ENCODE data around the gene TBRG1. TPM values are rescaled to one million over a fixed set of nuclear protein-coding genes. Genes with fewer than 3 reads are reported as not detected.
"Not testable (repeated sequence)": the region's sequence is repeated elsewhere in the genome, so short reads cannot be mapped to it uniquely, and the experiment has no call there.

TBRG1 gene, protein sequence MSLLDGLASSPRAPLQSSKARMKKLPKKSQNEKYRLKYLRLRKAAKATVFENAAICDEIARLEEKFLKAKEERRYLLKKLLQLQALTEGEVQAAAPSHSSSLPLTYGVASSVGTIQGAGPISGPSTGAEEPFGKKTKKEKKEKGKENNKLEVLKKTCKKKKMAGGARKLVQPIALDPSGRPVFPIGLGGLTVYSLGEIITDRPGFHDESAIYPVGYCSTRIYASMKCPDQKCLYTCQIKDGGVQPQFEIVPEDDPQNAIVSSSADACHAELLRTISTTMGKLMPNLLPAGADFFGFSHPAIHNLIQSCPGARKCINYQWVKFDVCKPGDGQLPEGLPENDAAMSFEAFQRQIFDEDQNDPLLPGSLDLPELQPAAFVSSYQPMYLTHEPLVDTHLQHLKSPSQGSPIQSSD
- 10 to 100 TPM; 18.1 to 33.1 (median 22.7) TPM for polyA plus RNA-seq (ENCODE audit: insufficient read length in 10 of 10)
- long read RNA-seq, donor 1, full-length matches to known transcripts: 6 of 6 reads
- long read RNA-seq, donor 1, partial matches to known transcripts: 0 of 6 reads
- long read RNA-seq, donor 1, other reads (novel, unspliced or antisense): 0 of 6 reads
- long read RNA-seq, donor 2, full-length matches to known transcripts: 6 of 6 reads
- long read RNA-seq, donor 2, partial matches to known transcripts: 0 of 6 reads
- long read RNA-seq, donor 2, other reads (novel, unspliced or antisense): 0 of 6 reads
- long read RNA-seq, donor 3: 0 reads
- long read RNA-seq, donor 4, full-length matches to known transcripts: 2 of 2 reads
- long read RNA-seq, donor 4, partial matches to known transcripts: 0 of 2 reads
- long read RNA-seq, donor 4, other reads (novel, unspliced or antisense): 0 of 2 reads
- long read RNA-seq, donor 5, full-length matches to known transcripts: 4 of 4 reads
- long read RNA-seq, donor 5, partial matches to known transcripts: 0 of 4 reads
- long read RNA-seq, donor 5, other reads (novel, unspliced or antisense): 0 of 4 reads
- long read RNA-seq, donor 6, full-length matches to known transcripts: 5 of 5 reads
- long read RNA-seq, donor 6, partial matches to known transcripts: 0 of 5 reads
- long read RNA-seq, donor 6, other reads (novel, unspliced or antisense): 0 of 5 reads
- long read RNA-seq, donor 7, full-length matches to known transcripts: 3 of 3 reads
- long read RNA-seq, donor 7, partial matches to known transcripts: 0 of 3 reads
- long read RNA-seq, donor 7, other reads (novel, unspliced or antisense): 0 of 3 reads
- long read RNA-seq, donor 8, full-length matches to known transcripts: 2 of 2 reads
- long read RNA-seq, donor 8, partial matches to known transcripts: 0 of 2 reads
- long read RNA-seq, donor 8, other reads (novel, unspliced or antisense): 0 of 2 reads
- long read RNA-seq, donor 9, full-length matches to known transcripts: 2 of 2 reads
- long read RNA-seq, donor 9, partial matches to known transcripts: 0 of 2 reads
- long read RNA-seq, donor 9, other reads (novel, unspliced or antisense): 0 of 2 reads

DNA sequence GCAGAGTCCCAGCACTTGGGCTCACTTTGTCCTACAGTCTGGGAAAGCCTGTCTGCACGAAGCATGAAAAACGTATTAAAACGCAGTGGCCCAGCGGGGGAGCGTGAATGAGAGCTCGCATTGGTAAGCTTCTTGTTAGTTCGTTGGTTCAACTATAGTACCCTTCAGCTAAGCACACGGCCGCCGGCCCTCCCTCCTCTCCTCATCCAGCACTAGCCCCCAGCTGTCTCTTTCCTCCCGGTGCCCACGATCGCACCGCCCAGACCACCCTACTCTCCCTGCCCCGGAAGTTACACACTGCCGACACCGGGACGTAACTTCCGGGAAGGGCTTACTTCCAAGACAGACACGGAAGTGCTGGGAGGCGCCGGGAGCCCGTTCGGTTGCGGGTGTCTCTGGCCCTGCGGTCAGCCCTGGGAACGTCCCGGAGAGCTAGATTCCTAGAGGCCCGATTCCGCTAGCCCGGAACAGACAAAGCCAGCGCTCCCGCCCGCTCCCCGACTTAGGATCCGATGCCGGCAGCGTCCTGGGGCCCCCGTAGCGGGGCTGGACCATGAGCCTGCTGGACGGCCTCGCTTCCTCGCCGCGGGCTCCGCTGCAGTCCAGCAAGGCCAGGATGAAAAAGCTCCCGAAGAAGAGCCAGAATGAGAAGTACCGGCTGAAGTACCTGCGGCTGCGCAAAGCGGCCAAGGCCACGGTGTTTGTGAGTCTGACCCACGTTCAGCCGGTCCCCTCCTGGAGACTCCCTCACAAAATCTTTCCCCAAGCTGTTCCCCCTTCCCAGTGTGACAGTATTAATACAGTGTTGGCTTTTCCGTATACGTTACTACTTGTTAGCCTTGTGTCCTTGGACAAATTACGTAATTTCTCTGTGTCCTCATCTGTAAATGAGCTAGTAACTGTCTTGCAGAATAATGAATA, at the start of gene TBRG1:
TBRG1 (plus strand) TSS at position 334 of the 921 bp plus-strand sequence; CDS start at position 554, 220 bp downstream.
- peak; percentile 95 to 98 (median 96) for DNase-seq

DNA sequence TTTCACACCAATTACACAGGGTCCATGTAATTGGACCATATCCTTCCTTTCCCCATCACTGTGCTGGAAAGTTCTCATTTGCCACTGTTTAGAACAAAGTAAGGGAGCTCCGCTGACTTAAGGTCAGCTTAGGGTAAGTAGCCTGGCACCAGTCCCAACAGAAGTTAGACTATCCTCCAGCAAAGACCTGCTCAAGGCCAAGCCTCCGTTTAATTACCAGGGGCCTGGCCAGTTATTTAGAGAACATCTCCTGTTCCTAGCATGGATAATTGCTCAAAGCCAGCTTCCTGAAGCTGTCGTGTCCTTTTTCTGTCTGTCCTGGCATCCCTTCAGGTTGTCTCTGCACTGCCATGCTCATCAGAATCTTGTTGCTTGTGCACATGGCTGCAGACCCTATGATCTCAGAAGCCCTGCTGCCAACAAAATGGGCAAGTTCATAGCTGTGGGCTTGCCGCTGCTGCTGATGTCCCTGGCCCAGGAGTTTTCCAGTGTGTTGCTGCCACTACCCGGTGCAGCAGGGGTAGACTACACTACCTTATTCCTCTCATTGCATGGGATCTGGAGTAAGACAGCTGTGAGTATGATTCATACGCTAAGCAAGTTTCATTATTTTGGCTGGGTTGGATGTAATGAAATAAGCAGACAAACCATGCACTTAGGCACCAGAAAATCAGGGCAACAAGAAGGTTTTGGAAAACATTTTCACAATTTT, 44.8 kb upstream of the TBRG1 start:
- DNase-seq: peak in 2 of 3 donors; percentile 23 to 43

DNA sequence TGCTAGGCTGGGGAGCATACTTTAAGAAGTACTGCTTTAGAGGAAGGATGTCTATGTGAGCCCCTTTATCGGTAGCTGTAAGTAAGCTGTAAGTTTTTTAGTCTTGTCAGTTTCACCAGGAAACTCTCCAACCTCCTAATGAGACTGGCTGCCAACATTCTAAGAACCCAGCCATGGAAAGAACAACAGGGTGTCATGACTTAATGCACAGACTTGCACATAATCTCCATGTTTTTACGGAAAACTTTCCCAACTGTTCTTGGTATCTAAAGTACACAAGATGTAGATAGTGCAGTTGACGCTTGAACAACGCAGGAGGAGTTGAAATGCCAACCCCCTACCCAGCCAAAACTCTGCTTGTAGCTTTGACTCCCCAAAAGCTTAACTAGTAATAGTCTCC, 43.9 kb upstream of the TBRG1 start:
- DNase-seq: no peak

DNA sequence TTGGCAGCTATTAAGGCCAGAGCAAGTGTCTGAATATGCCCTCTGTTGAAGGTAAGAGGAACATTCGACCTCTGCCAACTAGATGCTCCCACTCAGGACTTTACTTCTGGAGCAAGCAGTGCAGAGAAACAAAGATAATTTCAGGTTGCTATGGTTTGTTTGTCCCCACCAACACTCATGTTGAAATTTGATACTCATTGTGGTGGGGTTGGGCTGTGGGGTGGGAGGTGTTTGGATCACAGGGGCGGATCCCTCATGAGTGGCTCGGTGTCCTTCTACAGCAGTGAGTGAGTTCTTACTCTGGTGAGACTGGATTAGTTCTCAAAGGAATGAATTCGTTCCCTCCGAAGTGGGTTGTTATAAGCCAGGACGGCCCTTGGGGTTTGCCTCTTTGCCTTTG, 40.8 kb upstream of the TBRG1 start:
- no peak for DNase-seq

DNA sequence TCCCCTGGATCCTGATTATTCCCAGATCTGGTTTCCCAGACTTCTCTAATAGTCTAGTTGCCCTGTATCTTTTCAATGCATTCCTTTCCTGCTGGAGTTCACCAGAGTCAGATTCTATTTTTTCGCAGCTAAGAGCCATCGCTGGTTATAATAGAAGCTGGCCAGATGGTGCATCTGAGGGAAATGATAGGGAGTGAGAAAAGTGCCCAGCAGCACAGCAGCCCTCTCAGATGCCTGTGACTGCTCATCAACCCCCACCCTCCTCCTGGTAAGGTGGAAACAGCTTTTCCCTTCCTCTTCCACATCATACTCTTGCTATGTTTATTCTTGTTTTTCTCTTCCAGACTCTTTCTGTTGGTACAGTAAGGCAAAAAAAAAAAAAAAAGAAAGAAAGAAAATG, 40.1 kb upstream of the TBRG1 start:
- DNase-seq: no peak

DNA sequence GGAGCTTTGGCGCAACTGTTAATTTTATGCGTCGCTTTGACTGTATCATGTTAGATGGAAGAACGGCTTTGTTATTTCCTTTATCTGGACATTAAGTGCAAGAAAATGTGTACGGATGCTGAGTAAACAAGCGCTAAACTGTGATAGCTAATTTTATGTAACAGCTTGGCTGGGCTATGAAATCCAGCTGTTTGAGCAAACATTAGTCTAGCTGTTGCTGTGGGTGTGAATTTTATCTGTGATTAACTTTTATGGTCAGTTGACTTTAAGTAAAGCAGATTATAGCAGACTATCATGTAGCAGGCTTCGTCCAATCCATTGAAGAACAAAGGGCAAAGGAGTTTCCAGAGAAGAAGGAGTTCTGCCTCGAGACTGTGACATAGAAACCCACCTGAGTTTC, 38.9 kb upstream of the TBRG1 start:
- DNase-seq: no peak

DNA sequence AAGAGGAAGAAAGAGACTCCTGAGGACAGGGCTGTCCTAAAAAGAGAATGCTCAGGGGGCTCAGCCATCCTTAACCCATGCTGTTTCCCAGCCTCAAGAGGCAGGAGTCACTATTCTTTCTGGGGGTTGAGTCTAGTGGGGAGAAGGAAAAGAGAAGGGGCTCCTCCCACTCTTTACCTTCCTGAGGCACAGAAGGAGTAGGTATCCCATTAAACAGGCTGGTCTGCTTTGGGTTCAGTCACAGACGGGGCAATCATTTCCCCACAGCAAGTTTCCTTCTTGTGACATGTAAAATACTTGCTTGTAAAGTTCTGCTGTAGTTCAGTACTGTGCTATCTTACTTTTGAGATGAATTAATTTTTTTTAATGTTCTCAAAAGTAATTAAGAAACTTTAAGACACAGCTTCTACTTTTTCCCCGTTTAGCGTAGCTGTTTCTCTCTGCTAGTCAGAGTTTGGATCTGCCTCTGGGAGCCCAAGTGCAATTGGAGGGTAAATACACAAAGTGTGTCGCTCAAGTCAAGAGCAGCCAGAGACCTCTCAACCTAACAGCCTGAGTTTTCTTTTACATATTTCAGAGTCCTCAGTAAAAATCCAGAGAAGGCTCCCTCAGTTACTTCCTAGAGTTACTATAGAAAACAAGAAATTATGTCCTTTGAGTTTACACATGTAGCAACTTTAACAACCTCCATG, 37.8 kb upstream of the TBRG1 start:
- DNase-seq: no peak

DNA sequence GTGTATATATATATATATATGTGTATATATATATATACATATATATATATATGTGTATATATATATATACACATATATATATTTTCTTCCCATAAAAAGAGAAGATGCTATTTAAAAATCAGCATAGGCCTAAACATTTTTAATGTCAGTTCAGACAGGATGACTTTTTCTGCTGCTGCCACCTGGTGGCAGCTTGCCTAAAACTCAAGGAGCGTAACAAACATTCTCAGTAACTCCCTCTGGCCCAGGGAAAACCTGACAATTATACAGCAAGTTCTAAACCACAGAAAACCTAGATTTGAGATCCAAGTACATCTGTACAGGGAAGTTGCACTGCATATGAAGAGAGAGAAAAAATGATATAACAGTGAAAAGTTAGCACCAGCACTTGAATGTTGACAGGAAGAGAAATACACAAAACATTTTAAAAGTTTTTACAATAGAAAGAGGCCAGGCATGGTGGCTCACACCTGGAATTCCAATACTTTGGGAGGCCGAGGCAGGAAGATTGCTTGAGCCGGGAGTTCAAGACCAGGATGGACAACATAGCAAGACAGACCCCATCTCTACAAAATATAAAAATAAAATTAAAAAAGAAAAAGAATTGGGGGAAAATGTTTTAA, 36.3 kb upstream of the TBRG1 start:
- peak; percentile 54 to 78 (median 75) for DNase-seq

DNA sequence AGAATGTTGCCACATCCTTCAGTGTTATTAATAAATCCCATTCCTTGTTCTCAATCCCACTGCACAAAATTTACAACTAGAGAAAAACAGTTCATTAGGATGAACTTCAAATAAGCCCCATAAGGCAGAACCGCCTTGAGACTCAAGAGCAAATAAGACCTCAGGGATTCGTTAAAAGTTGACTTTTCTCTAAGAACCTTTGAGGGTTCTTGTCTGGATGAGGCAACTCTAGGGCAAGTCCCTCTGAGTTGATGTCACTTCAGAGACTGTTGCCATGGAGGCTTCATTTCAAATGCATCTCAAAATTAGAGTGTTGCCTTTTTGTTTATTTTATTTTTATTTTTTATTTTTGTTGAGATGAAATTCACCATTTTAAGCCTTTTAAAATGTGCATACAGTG, 31.2 kb upstream of the TBRG1 start:
- no peak for DNase-seq

DNA sequence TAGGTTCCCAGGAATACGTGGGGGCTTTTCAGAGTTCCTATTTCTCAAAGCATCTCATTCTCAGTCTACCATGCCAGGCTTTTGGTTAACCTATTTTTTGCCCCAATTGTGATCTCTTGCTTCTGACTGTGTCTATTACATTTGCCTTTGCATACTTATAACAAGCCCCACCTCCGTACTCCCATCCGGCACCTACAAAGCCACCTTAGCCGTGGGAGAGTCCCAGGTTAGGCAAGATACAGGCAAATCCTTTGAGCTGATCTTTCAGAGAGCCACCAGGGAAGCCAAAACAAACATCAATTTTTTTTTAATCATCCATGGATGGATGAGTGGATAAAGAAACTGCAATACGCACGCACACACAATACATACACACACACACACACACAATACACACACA, 30.0 kb upstream of the TBRG1 start:
- DNase-seq: no peak

DNA sequence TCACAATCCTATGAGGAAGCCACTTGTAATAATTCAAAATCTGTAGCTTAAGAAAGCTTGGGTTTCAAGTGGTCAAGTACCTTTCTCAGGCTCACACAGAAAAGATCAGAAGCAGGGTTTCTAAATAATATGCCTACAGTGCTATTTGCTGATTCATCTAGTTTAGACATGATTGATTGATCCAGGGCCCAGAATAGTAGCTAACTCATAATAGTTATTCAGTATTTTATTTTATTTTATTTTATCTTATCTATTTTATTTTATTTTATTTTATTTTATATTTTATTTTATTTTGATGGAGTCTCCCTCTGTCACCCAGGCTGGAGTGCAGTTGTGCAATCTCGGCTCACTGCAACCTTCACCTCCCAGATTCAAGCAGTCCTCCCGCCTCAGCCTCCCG, 27.4 kb upstream of the TBRG1 start:
- no peak for DNase-seq

DNA sequence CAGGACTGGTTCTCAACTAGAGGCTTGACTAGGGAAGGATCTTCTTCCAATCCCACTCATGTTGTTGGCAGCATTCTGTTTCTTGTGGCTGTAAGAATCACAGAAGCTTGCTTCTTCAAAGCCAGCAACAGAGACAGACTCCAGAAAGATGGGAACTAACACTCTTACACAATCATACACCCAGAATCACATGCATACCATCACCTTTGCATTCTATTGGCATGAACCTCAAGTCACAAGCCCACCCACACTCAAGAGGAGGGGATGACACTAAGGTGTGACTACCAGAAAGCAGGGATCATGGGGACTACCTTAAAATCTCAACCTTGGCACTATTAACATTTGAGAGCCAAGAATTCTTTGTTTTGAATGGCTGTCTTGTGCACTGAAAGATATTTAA, 25.0 kb upstream of the TBRG1 start:
- no peak for DNase-seq

DNA sequence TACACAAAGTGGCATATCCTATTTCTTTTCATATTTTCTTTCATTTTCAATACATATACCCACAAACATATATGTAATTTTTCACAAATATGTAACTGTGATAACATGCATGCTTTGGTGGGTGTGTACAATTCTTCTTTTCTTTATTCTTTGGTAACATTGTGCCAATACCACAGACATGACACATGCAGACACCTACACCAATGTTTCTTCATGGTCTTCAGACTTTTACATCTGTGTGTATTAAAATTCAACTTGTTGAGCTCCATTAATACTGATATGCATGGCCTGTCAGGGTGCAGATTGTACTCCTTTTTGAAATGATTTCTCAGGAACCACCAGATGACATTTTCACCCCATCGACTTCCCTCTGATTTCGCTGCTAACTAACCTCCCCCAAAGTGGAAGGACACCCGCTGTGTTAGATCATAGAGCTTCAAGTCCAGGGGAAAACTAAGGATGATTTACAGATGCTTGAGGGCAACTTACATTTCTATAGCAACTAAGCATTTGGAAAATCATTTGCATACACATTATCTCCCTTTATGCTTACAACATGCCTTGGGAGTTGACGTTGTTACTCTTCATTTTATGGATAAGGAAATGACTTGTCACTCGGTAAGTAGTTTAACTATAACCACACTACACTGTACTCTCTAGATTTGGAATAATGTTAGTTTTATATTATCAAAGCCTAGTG, 21.9 kb upstream of the TBRG1 start:
- DNase-seq: no peak

DNA sequence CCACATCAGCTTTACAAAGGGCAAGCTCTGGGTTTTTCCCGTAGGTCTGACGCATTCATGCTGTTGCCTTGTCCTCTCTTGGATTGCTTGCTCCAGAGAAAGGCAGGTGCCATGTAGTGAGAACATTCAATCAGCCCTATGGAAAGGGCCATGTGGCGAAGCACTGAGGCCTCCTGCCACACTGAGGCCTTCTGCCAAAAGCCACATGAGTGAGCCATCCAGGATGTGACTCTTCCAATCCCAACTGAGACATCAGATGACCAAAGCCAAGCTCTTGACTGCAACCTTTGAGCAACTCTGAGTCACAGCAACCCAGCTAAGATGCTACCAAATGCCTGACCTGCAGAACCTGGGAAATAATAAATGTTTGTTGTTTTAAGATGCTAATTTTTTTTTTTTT, 20.5 kb upstream of the TBRG1 start:
- DNase-seq: no peak

DNA sequence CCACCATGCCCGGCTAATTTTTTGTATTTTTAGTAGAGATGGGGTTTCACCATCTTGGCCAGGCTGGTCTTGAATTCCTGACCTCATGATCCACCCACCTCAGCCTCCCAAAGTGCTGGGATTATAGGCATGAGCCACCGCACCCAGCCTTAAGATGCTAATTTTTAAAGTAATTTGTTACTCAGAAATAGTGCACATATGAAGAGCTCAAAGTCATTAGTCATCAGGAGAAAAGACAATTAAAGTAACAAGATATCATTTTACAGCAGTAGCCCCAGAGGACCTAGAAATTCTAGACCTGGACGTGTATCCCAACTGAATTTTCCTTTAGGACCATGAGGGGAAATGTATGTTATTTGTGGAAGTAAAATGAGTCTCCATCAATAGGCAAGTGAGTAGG, 19.9 kb upstream of the TBRG1 start:
- not testable (repeated sequence) for DNase-seq

DNA sequence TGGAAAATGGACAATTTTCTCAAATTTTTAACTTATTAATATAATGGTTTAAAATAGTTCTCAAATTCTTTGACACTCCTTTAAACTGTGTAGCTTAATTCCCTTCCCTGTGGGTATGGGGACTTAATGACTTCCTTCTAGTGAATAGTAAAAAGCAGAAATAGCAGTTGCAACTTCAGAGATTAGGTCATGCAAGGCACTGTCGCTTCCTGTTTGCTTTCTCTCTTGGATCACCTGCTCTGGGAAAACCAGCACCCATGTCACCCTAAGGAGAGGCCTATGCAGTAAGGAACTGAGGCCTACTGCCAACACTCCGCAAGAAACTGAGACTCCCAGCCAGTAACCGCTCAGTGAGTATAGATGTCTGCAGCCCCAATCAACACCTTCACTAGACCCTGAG, 16.9 kb upstream of the TBRG1 start:
- DNase-seq: peak in 1 of 3 donors; percentile 16

DNA sequence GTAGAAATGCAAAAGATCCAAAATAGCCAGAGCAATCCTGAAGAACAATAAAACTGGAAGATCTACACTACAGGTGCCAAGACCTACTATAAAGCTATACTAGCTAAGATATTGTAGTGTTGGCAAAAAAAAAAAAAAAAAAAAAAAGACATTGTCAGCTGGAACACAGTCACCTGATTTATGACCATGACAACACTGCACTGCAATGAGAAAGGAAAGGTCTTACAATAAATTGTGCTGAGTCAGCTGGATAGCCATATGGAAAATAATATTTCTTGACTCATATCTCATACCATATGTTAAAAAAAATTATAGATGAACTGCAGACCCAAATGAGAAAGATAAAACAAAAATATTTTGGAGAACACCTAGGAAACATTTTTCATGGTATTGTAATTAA, 14.5 kb upstream of the TBRG1 start:
- DNase-seq: no peak

DNA sequence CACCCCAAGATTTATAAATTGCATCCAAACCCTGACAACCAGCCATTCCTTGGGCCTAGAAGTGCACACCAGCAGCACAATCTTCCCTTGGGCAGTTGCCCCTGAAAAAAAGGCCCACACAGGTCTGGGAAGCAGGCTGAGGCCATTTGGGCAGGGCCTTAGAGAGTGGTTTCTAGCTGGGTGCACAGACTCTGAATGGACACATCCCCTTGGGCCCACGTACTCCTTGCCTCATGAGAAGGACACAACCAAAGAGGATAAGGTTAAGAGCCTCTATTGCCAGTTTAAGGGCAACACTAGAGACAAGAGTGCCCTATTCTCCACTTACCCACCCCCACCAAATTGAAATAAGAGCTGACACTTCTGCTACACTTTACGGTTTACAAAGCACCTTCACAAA, 12.4 kb upstream of the TBRG1 start:
- DNase-seq: no peak
